GM19468 (cell line): ENCODE data around the gene MYO1D.
"Not testable (repeated sequence)": the region's sequence is repeated elsewhere in the genome, so short reads cannot be mapped to it uniquely, and the experiment has no call there.

Source experiments
- ATAC-seq: cut with Tn5 transposase; IDR thresholded peaks from one replicate; pipeline ENCODE4 v1.9.1; 2021; ENCODE audit warnings: mild to moderate bottlenecking, moderate library complexity, moderate number of reproducible peaks; ENCODE audit not compliant: unreplicated experiment; ENCODE audit errors: extremely low read depth

The MYO1D gene

DNA sequence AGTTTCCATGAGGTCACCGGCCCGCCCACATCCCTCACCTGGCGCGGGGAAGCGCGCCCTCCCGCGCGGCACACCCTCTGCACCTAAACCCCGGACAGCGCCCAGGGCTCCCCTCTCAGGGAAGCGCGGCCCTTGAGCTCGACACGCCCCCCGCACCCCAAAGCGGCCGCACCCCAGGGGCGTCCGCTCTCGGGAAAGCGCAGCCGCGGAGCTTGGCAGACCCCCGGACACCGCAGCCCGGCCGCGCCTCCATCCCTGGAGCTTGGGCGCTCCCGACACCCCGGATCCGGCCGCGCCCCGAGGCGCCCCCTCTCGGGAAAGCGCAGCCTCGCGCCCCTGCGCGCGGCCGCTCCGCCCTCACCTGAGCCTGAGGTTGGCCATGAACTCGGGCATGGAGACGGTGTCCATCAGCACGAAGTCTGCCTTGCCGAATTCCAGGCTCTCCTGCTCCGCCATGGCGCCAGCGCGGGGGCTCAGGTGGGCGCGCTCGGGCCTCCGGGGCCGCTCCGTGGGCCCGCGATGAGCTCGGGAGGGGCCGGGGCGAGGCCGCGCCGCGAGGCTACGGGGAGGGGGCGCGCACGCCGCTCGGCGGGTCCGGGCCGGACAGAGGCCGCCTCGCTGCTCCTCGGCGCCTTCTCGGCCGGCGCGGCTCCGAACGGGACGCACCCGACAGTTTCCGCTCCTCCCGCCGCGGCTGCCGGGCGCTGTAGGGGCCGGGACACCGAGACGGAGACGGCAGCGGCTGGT lies at the start of gene MYO1D:
Gene MYO1D, minus strand, starts transcription at position 708 of the 747 bp plus-strand sequence. Its CDS starts 252 bp downstream, at position 456.
- peak; percentile 24 for ATAC-seq

GRCh38 chr17:32926183-32926582 lies 49.3 kb upstream of the MYO1D start:
- no peak for ATAC-seq

DNA sequence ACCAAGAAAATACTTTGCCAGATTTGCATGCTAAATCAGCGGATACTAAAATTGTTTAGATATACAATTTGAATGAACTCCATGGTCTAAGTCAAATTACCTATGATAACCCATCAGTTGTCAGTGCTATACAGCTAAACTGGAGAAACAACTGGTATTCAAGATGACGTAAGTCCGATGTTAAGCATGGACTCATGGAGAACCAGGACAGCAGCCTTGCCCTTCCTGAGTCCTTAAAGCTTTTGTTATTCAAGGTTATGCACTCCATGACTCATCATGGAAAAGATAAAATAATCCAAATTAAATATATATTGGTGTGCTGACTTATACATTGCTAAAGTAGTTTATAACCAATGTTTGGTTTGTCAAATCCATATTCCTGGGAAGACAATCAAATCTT lies 47.0 kb upstream of the MYO1D start:
- ATAC-seq: not testable (repeated sequence)

- ATAC-seq: no peak
Measured at GRCh38 chr17:32921017-32921416, 44.1 kb upstream of the MYO1D start.

- ATAC-seq: no peak
Measured at GRCh38 chr17:32920293-32920692, 43.4 kb upstream of the MYO1D start.

GRCh38 chr17:32919876-32920275 lies 43.0 kb upstream of the MYO1D start:
- ATAC-seq: not testable (repeated sequence)

DNA sequence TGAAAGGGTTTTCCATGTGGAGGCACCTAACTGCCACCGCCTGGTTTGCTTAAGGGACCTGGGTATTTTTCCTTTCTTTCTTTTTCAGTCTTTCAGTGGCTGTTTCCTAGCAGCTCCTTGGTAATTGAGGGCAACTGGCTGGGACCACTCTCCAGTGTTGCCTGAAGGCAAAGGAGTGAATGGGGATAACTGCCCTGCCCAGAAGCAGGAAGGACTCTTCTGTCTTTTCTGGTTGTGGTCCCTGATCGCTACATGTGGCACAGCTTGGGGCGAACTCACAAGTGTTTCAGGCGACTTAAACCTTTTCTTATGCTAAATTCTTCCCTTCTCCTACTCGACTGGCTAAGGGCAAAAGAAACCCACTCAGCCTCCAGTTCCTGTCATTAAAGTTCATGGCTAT lies 40.9 kb upstream of the MYO1D start:
- ATAC-seq: no peak

DNA sequence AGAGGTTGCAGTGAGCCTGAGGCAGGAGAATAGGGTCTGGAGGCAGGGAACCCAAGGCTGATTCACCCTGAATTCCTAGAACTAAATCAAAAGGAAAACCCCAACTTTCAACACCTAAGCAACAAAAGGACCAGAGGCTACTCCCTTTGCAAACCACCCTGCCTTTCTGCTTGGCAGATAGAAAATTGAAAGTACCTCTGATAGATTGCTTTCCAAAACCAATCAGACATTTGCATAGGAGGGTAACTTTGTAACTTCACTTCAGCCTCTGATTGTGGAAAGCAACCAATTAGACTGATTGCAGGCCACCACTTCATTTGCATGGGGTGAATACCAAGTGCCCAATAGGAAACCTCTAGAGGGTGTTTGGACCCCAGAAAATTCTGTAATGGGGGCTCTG lies 40.2 kb upstream of the MYO1D start:
- no peak for ATAC-seq

DNA sequence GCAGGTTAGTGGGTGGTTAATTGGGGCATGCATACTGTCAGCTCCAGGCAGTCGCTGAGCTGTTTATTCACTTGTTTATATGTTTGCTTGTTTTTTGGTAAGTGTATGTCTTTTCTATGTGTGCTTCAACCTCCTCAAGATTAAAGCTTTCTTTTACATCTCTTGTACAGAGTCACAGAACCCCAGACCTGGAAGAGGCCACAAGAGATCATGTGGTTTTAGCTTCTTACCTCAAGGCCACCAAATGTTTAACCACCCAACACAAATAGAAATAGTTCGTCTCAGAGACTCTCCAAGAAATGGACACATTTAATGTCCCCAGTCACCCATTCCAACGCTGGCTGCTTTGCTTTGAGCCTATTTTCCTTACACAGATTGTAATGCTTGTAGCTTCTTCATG lies 39.2 kb upstream of the MYO1D start:
- no peak for ATAC-seq

GRCh38 chr17:32915245-32915644 lies 38.3 kb upstream of the MYO1D start:
- no peak for ATAC-seq

DNA sequence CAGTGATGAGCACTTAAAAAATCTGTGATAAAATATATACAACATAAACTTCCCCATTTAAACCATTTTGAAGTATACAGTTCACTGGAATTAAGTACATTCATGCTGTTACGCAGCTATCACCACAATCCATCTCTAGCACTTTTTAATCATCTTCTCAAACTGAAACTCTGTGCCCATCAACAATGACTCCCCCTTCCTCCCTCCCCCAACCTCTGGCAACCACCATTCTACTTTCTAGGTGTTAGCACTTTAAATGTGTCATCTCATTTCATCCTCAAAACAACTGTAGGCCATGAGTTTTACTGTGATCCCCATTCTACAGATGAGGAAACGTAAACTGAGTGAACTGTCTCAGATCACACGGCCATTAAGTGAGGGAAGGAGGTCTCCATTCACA lies 37.3 kb upstream of the MYO1D start:
- no peak for ATAC-seq

DNA sequence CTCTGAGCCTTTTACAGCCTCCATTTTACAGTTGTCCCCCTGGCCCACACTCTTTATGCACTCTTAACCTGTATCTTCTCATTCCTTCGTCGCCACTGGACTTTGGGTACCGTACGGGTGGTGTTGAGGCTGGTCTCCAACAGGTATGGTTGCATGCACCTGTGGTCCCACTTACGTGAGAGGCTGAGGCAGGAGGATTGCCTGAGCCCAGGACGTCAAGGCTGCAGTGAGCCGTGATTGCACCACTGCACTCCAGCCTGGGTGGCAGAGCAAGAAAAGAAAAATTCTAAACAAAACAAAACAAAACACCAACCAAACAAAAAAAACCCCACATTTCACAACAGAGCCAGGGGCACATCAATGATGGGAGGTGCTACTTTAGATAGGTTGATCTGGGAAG lies 36.7 kb upstream of the MYO1D start:
- ATAC-seq: no peak

GRCh38 chr17:32912218-32912897 lies 35.4 kb upstream of the MYO1D start:
- no peak for ATAC-seq

DNA sequence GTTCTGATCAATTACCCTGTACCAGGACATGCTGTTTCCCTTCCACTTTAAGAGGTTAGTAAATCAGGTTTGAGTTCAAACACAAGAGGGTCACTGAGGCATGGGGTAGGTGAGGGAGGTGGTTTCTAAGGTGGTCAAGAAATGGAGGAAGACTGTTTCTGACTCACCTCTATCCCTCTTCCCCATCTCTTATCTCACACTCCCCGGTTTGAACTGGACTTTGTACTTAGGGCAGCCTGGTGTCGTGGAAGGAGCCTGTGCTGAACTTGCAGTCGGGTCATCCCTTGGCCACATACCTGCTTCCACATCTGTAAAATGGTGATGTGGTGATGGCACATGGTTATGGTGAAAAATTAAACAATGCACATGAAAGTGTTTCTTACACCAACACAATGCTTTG lies 33.8 kb upstream of the MYO1D start:
- ATAC-seq: no peak

DNA sequence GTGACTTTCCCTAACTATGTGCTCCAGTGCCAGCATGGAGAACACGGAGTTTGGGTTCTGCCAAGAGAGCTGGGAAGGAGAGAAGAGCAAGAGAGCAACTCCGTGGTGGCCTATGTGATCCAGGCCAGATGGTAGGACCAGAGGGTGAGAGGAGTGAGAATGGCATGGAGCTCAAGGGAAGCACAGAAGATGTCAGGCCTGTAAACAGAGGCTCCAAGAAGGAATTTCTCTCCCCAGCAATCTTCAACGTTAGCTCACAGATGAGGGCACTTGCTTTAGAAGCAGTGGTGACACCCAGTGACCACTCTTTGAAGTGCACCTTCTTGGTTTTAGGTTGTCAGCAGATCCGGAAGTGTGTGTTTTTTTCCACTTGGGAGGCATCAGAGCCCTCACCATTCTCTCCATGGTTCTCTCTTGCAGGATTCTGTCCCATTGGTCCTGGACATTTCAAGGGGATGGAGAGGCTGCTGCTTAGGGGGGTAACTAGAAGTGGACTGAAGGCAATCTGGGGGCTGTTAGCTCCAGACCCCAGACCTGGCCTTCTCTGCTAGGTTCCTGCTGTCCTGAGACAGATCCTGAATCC lies 33.0 kb upstream of the MYO1D start:
- ATAC-seq: no peak

DNA sequence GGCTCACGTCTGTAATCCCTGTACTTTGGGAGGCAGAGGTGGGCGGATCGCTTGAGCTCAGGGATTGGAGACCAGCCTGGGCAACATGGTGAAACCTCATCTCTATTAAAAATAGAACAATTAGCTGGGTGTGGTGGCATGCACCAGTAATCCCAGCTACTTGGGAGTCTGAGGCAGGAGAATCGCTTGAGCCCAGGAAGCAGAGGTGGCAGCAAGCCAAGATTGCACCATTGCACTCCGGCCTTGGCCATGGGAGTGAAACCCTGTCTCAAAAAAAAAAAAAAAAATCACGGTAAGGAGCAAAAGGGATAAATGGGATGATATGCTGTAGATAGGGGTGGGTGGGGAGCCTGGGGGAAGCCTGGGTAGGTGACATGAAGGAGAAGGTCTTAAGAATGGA lies 30.7 kb upstream of the MYO1D start:
- ATAC-seq: no peak

DNA sequence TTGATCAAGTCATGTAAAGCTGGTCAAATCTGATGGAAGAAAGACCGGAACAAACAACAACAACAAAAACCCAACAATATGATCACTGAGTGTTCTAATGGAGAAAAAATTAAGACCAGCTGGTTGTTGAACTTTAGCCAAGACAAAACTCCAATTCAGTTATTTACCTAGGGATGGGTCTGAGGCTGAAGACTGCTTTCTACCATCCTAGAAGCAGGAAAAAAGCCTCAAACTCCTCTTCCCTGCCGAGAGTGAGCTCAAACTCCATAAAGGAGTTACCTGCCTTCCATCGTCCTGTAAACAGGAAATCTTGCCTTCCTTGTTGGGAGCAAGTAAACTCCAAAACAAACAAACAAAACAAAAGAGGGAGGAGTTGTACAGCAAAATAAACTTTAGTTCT lies 28.0 kb upstream of the MYO1D start:
- no peak for ATAC-seq

DNA sequence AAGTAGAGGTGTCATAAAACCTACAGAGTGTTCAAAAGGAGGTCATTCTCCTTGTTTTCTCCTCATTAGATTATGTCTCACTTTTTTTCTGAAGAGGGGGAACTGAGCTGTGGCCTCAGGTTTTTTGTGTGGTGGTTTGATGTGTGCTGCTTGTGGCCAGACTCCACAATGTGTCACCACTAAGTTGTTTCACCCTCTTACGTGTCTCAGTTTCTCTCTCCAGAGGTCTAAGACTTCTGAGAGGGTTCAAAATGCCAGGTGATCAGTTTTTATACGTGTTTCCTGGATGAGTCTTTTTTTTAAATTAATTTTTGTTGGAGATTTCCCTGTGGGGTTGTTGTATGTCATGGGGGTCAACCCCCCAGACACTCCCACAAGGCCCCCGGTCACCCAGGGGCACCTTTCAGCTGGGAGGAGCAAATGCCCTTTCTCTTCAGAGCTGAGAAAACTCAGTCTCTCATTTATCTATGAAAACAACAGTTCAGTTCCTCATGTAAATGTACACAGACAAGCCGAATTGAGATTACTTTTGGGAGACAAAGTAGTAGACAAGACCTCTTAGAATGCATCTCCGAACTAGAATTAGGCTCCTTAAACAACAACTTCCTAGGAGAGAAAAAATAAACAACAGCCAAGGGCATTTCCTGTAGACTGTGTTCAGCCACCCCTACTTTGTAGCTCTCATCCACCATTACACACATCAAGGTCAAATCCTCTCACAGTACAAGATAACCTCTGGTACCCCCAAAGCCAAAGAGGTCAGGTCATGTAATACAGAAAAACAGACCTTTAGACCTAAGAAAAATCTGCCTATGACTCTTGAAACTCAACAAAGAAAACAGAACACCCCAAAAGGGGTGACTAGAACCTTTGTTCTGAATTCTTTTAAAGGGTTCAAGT lies 27.1 kb upstream of the MYO1D start:
- ATAC-seq: no peak

GRCh38 chr17:32901743-32902142 lies 24.8 kb upstream of the MYO1D start:
- ATAC-seq: no peak

- no peak for ATAC-seq
Measured at GRCh38 chr17:32899236-32900013, 22.5 kb upstream of the MYO1D start.
